Measurements from ENCODE around the gene FCAR.
"Not testable (repeated sequence)": the region's sequence is repeated elsewhere in the genome, so short reads cannot be mapped to it uniquely, and the experiment has no call there.

Gene FCAR

DNA sequence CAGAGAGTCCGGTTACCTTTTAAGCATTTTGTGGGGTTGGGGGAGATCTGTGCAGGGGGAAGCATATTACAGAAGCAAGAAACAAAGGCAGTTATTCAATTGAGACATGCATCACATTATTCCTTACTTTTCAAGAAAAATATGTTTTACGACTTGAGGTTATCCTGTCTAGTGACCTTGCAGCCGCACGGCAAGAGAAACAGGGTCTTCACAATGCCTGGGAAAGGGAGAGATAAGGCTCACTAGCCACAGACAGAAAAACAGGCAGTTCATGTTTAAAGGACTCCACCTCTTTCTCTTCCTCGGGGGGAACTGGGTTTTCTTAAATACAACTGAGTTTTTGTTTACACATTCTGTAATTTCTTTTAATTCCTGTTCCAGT is 31.4 kb downstream of the FCAR start:
- H3K27ac ChIP-seq (ENCODE audit: low read depth, low read length), result no peak overlapping the region
- H3K27me3 ChIP-seq (ENCODE audit: control insufficient read depth, low read length), result peaks cover 14% of the 10 kb centered on the region; the same call in 1 of the 2 replicates
- H3K9me2 ChIP-seq (replicated peaks; ENCODE audit: control insufficient read depth, low read length), result no peaks in the 10 kb centered on the region
- no peaks in the 10 kb centered on the region for H3F3A ChIP-seq (ENCODE audit: control insufficient read depth, insufficient read depth)
- H3K4me2 ChIP-seq (ENCODE audit: low read length), result no peak overlapping the region
- no peaks in the 10 kb centered on the region for H3K9me3 ChIP-seq (ENCODE audit: control insufficient read depth, insufficient read depth, low read length)
- H3K4me3 ChIP-seq (ENCODE audit: low read length), result no peak overlapping the region
- no peaks in the 10 kb centered on the region for H3K36me3 ChIP-seq (ENCODE audit: control insufficient read depth, low read length)
- no peaks in the 10 kb centered on the region; the same call in 1 of the 2 replicates for H3K4me1 ChIP-seq (ENCODE audit: control insufficient read depth, low read length)
- no peaks in the 10 kb centered on the region for H4K20me1 ChIP-seq (ENCODE audit: control insufficient read depth, insufficient read depth, low read depth, low read length)
- H3K79me2 ChIP-seq (ENCODE audit: control insufficient read depth, low read length), result no peaks in the 10 kb centered on the region
- TF ChIP-seq, protein P1, sequence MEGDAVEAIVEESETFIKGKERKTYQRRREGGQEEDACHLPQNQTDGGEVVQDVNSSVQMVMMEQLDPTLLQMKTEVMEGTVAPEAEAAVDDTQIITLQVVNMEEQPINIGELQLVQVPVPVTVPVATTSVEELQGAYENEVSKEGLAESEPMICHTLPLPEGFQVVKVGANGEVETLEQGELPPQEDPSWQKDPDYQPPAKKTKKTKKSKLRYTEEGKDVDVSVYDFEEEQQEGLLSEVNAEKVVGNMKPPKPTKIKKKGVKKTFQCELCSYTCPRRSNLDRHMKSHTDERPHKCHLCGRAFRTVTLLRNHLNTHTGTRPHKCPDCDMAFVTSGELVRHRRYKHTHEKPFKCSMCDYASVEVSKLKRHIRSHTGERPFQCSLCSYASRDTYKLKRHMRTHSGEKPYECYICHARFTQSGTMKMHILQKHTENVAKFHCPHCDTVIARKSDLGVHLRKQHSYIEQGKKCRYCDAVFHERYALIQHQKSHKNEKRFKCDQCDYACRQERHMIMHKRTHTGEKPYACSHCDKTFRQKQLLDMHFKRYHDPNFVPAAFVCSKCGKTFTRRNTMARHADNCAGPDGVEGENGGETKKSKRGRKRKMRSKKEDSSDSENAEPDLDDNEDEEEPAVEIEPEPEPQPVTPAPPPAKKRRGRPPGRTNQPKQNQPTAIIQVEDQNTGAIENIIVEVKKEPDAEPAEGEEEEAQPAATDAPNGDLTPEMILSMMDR (IDR thresholded peaks at IDR 0.05; ENCODE audit: low read depth, low read length, poor library complexity, severe bottlenecking), result no peak
- no peak for TF ChIP-seq EZH2phosphoT487 (IDR thresholded peaks at IDR 0.05; ENCODE audit: borderline replicate concordance, low read length)

DNA sequence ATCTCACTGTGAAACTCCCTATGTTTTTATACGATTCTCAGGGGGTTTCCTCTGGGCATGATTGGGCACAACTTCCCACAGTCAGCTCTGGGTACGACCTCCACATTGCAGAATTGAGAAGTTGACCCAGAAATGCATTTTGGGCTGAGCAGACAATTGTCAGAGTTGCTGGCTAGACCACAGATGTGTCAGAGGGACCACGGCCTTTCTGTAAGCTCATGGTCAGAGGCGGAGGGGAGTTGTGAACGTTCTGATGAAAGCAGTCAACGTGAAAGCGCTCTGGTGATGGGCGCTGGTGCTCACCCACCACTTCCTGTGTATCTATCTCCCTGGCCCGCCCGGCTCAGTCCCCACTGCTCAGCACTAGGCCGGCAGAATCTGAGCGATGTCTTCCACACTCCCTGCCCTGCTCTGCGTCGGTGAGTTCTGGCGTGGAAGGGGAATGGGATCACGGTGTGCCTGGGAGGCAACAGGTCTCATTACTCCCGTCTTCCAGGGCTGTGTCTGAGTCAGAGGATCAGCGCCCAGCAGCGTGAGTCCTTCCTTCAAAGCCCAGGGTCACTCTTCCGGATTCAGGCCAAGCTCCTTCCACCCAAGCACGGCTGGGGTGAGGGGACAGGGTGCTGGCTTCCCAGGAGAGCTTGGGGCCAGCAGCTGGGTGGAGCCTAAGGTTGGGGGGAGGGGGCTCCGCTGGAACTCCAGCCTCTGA is 31.9 kb downstream of the FCAR start, which contains the start of gene NCR1:
TSS of gene NCR1 (plus strand) at position 346 of the 709 bp plus-strand sequence. CDS start at position 386, 40 bp downstream.
- no peak within 1 kb of the TSS for H3K4me2 ChIP-seq (ENCODE audit: low read length)
- no peak within 1 kb of the TSS for H3K27ac ChIP-seq (ENCODE audit: low read depth, low read length)
- H3K9me3 ChIP-seq (ENCODE audit: control insufficient read depth, insufficient read depth, low read length), result no peaks in the 10 kb centered on the region
- no peak within 1 kb of the TSS for H3K4me3 ChIP-seq (ENCODE audit: low read length)
- no peaks in the 10 kb centered on the region for H3K79me2 ChIP-seq (ENCODE audit: control insufficient read depth, low read length)
- TF ChIP-seq, protein P1 (IDR thresholded peaks at IDR 0.05; ENCODE audit: low read depth, low read length, poor library complexity, severe bottlenecking), result no peak
- no peak for TF ChIP-seq EZH2phosphoT487 (IDR thresholded peaks at IDR 0.05; ENCODE audit: borderline replicate concordance, low read length)
- no peaks in the 10 kb centered on the region; the same call in 1 of the 2 replicates for H3K4me1 ChIP-seq (ENCODE audit: control insufficient read depth, low read length)
- no peaks in the 10 kb centered on the region for H3F3A ChIP-seq (ENCODE audit: control insufficient read depth, insufficient read depth)
- H3K9me2 ChIP-seq (replicated peaks; ENCODE audit: control insufficient read depth, low read length), result no peaks in the 10 kb centered on the region
- no peaks in the 10 kb centered on the region for H3K36me3 ChIP-seq (ENCODE audit: control insufficient read depth, low read length)
- H4K20me1 ChIP-seq (ENCODE audit: control insufficient read depth, insufficient read depth, low read depth, low read length), result no peaks in the 10 kb centered on the region
- peaks cover 14% of the 10 kb centered on the region; the same call in 1 of the 2 replicates for H3K27me3 ChIP-seq (ENCODE audit: control insufficient read depth, low read length)

DNA sequence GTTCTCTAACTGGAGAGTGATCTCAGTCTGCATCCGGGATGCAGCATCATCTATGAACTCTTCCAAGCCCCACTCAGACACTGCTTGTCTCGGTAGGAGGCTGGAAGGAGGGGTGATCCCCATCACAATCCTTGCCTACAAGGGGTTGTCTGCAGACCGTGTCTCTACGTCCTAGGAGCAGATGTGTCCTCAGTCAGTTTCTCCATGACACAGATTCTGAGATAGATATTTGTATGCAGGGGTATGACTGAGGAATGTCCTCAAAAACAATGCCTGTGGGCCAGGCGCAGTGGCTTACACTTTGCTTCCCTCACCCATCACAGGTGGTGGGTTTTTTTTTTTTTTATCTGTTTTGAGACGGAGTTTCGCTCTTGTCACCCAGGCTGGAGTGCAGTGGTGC is 32.8 kb downstream of the FCAR start:
- H3K79me2 ChIP-seq (ENCODE audit: control insufficient read depth, low read length), result no peaks in the 10 kb centered on the region
- no peaks in the 10 kb centered on the region for H3K36me3 ChIP-seq (ENCODE audit: control insufficient read depth, low read length)
- H3K27ac ChIP-seq (ENCODE audit: low read depth, low read length), result no peak overlapping the region
- peaks cover 14% of the 10 kb centered on the region; the same call in 1 of the 2 replicates for H3K27me3 ChIP-seq (ENCODE audit: control insufficient read depth, low read length)
- no peak overlapping the region for H3K4me3 ChIP-seq (ENCODE audit: low read length)
- no peak for TF ChIP-seq EZH2phosphoT487 (IDR thresholded peaks at IDR 0.05; ENCODE audit: borderline replicate concordance, low read length)
- TF ChIP-seq, protein P1 (IDR thresholded peaks at IDR 0.05; ENCODE audit: low read depth, low read length, poor library complexity, severe bottlenecking), result no peak
- no peaks in the 10 kb centered on the region; the same call in 1 of the 2 replicates for H3K4me1 ChIP-seq (ENCODE audit: control insufficient read depth, low read length)
- no peaks in the 10 kb centered on the region for H3F3A ChIP-seq (ENCODE audit: control insufficient read depth, insufficient read depth)
- H3K9me2 ChIP-seq (replicated peaks; ENCODE audit: control insufficient read depth, low read length), result no peaks in the 10 kb centered on the region
- no peaks in the 10 kb centered on the region for H3K9me3 ChIP-seq (ENCODE audit: control insufficient read depth, insufficient read depth, low read length)
- H4K20me1 ChIP-seq (ENCODE audit: control insufficient read depth, insufficient read depth, low read depth, low read length), result no peaks in the 10 kb centered on the region
- no peak overlapping the region for H3K4me2 ChIP-seq (ENCODE audit: low read length)

DNA sequence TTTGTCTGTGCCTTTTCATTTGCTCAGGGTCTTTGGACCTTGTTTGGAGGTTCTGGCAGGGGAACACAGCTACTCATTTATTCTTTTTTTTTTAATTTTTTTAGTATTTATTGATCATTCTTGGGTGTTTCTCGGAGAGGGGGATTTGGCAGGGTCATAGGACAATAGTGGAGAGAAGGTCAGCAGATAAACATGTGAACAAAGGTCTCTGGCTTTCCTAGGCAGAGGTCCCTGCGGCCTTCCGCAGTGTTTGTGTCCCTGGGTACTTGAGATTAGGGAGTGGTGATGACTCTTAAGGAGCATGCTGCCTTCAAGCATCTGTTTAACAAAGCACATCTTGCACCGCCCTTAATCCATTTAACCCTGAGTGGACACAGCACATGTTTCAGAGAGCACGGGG is 33.9 kb downstream of the FCAR start:
- not testable (repeated sequence) for H3K27ac ChIP-seq (ENCODE audit: low read depth, low read length); H4K20me1 ChIP-seq (ENCODE audit: control insufficient read depth, insufficient read depth, low read depth, low read length); H3K9me2 ChIP-seq (replicated peaks; ENCODE audit: control insufficient read depth, low read length); H3F3A ChIP-seq (ENCODE audit: control insufficient read depth, insufficient read depth); H3K9me3 ChIP-seq (ENCODE audit: control insufficient read depth, insufficient read depth, low read length); H3K4me1 ChIP-seq (ENCODE audit: control insufficient read depth, low read length); H3K79me2 ChIP-seq (ENCODE audit: control insufficient read depth, low read length); H3K4me2 ChIP-seq (ENCODE audit: low read length); H3K36me3 ChIP-seq (ENCODE audit: control insufficient read depth, low read length); H3K4me3 ChIP-seq (ENCODE audit: low read length)
- H3K27me3 ChIP-seq (ENCODE audit: control insufficient read depth, low read length), result peaks cover 14% of the 10 kb centered on the region; the same call in 1 of the 2 replicates

Measured in DOHH2 (cell line).